HG02798 (cell line): Measurements from ENCODE around the gene RCAN3.
"Not testable (repeated sequence)": the region's sequence is repeated elsewhere in the genome, so short reads cannot be mapped to it uniquely, and the experiment has no call there.

ENCODE experiments used
- ATAC-seq: cut with Tn5 transposase; IDR thresholded peaks from one replicate; pipeline ENCODE4 v1.9.1; 2021; ENCODE audit warnings: mild to moderate bottlenecking; ENCODE audit not compliant: unreplicated experiment, poor library complexity

Gene RCAN3

DNA sequence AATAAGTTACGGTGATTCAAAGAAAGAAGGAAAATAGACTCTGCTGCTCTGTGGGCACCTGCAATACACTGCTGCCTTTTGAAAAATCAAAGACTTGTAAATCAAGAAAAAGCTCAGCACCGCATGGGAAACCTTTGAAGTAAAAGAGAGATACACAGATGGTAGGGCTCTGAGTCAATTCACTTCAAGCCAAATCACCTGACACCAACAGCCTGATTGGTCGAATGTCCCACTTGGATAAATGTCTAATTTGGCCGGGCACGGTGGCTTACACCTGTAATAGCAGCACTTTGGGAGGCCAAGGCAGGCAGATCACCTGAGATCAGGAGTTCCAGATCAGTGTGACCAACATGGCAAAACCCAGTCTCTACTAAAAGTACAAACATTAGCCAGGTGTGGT, 19.2 kb upstream of the RCAN3 start:
- no peak for ATAC-seq

DNA sequence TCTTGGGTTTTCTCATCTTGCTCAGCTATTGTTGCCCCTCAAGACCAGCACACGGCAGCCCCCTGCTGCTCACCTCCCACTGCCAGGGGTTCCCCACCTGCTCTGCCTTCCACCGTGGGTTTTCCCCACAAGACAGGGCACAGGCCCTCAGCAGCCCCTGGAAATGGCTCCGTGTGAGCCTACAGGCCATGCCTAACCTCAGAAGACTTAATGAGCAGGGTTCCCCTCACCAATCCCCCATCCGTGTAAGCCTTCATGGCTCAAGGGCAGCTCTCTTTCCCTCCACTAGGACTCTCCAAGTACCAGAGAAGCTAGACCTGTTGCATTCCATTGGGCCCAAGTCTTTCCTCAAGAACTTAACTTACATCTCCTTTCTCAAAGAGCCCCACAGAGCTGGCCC, 18.4 kb upstream of the RCAN3 start:
- no peak for ATAC-seq

DNA sequence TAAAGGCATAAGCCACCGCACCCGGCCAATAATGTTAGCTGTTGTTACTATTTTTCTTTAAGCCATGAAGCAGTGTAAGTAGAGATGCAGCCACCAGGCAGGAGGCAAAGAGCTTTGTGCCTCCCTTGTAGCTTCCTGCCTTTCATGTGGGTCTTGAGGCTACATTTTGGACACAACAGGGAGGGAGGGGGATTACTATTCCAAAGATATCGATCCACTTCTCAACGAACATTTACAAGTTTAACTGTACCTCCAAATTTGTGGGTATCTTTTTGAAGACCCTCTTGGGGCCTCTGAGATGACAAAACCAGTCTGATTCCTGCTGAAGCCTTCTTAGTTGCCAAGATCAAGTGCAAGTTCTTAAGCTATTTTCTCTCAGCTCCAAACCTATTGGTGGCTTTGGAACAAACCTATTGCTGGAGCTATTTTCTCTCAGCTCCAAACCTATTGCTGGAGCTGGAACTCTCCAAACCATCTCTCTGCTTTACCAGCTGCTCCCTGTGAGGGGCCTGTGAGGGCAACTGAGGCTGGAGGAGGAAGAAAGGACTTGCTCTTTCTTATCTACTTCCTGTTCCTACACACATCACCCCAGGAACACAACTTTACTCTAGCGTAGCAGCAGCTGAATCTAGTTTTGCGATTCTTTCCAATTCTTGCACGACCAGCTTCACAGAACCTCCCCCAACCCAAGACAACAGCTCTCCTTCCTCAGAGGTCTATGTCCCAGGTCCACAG, 16.1 kb upstream of the RCAN3 start:
- no peak for ATAC-seq

DNA sequence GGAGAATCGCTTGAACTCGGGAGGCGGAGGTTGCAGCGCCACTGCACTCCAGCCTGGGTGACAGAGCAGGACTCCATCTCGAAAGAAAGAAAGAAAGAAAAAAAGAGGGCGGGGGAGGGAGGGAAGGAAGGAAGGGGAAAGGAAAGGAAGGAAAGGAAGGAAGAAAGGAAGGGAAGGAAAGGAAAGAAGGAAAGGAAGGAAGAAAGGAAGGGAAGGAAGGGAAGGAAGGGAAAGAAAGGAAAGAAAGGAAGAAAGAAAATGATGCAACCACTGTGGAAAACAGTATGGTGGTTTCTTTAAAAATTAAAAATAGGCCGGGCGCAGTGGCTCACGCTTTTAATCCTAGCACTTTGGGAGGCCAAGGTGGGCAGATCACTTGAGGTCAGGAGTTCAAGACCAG, 15.2 kb upstream of the RCAN3 start:
- no peak for ATAC-seq

DNA sequence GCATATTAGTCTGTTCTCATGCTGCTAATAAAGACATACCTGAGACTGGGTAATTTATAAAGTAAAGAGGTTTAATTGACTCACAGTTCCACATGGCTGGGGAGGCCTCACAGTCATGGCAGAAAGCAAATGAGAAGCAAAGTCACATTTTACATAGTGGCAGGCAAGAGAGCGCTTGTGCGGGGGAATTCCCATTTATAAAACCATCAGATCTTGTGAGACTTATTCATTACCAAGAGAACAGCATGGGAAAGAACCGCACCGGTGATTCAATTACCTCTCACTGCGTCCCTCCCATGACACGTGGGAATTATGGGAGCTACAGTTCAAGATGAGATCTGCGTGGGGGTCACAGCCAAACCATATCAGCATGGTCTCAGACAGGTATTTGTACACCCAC, 14.5 kb upstream of the RCAN3 start:
- not testable (repeated sequence) for ATAC-seq

DNA sequence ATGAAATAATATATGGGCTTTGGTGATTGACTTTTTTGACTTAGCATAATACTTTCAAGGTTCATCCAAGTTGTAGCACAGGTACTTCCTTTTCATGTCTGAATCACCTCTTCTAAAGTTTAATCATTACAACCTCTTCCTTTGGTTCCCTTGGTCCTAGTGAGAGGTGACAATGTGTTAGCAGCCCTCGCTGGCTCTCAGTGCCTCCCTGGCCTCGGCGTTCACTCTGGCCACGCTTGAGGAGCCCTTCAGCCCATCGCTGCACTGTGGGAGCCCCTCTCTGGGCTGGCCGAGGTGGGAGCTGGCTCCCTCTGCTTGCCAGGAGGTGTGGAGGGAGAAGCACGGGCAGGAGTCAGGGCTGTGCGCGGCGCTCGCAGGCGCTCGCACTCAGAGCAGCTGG, 13.0 kb upstream of the RCAN3 start:
- no peak for ATAC-seq

DNA sequence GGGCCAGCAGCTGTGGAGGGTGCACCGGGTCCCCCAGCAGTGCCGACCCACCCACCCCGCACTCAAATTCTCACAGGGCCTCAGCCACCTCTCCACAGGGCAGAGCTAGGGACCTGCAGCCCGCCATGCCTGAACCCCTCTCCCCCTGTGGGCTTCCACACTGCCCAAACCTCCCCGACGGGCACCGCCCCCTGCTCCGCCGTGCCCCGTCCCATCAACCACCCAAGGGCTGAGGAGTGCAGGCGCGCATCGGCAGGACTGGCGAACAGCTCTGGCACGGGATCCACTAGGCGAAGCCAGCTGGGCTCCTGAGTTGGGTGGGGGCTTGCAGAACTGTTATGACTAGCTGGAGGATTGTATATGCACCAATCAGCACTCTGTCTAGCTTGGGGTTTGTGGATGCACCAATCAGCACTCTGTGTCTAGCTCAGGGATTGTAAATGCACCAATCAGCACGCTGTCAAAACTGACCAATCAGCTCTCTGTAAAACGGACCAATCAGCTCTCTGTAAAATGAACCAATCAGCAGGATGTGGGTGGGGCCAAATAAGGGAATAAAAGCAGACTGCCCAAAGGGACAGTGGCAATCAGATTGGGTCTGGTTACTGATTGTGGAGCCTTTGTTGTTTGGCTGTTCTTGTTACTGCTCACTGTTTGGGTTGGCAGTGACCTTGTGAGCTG, 12.4 kb upstream of the RCAN3 start:
- no peak for ATAC-seq

DNA sequence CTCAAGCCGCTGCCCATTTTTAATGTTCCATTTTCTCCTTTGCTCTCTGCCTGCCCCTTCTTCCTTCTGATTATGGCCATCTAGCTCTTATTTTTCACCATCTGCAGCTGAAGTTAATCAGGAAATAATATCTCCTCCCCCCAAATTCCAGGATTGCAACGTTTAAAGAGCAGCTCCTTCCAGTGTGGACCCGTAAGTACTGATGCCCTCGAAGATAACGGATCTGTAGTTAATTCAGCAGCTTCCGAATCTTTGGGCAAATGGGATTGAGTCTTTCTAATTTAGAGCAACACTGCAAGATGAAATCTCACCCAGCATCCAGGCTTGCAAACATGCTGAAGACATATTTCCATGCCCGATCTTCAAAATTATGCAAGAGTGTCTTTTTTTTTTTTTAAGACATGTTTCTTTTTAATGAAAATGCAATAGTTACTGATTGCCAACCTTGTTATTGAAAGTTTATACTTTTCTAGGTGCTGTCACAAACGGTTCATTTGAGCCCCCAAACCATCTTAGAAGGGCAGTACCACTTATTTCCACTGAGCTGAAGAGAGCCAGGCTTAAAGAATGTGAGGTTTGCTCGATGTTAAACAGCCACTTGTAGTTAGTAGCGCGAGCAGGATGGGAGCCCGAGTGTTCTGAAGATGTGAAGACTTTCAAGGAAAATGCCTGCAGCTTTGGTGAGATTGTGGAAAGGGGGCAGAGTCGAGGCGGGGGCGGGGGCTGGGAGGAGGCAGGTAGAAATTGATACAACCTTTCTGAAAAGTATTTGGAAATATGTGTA, 10.9 kb upstream of the RCAN3 start:
- ATAC-seq, result no peak

DNA sequence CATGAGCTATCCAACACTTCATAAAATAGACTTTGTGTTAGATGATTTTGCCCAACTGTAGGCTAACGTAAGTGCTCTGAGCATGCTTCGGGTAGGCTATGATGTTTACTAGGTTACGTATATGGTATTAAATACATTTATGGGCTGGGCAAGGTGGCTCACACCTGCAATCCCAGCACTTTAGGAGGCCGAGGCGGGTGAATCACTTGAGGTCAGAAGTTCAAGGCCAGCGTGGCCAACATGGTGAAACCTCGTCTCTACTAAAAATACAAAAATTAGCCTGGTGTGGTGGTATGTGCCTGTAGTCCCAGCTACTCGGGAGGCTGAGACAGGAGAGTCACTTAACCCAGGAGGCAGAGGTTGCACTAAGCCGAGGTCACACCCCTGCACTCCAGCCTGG, 9.7 kb upstream of the RCAN3 start:
- not testable (repeated sequence) for ATAC-seq

DNA sequence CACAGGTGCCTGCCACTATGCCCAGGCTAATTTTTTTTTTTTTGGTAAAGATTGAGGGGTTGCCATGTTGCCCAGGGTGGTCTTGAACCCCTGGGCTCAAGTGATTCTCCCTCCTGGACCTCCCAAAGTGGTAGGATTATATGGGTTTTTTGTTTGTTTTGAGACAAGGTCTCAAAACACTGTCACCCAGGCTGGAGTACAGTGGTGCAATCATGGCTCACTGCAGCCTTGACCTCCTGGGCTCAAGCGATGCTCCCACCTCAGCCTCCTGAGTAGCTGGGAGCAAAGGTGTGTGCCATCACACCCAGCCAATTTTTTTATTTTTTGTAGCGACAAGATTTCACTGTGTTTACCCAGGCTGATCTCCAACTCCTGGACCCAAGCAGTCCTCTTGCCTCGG, 8.9 kb upstream of the RCAN3 start:
- no peak for ATAC-seq

DNA sequence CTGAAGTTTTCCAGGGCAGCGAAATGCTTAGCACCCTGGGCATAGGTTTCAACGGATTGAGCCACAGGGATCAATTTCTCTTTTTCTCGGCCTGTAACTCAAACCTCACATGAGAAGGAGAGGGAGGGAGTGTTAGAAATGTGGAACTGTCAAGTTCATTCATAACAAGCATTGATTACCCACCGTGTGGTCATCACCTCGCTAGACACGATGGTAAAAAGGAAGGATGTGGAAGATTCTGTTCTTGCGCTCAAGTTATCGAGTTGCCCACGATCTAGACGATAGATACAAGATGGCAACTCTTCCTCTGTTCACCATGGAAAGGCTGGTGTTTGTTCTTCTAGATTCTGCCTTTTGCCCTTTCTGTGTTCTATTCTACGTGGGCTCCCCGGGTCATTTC, 4.0 kb upstream of the RCAN3 start:
- ATAC-seq, result no peak

DNA sequence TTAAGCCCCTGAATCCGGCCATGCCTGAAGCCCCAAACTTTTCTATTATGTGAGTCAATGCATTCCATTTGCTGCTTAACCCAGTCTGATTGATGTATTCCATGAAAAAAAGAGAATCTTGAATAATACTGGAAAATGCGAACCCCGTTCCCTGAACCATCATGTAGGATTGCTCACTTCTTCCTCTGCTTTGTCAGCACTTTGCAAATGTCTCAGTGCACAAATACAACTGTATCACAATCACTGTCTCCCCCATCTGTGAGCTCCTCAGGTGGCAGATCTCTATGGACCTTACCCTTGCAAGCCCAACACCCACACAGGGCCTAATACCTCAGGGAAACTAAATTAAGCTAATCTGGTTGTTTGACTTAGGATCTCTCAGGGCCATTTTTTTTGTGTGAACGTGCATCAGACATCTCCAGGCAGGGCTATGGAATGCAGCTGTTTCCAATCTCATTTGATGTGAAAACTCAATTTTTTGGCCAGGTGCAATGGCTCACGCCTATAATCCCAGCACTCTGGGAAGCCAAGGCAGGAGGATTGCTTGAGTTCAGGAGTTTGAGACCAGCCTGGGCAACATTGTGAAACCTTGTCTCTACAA, 2.1 kb upstream of the RCAN3 start:
- ATAC-seq, result no peak

DNA sequence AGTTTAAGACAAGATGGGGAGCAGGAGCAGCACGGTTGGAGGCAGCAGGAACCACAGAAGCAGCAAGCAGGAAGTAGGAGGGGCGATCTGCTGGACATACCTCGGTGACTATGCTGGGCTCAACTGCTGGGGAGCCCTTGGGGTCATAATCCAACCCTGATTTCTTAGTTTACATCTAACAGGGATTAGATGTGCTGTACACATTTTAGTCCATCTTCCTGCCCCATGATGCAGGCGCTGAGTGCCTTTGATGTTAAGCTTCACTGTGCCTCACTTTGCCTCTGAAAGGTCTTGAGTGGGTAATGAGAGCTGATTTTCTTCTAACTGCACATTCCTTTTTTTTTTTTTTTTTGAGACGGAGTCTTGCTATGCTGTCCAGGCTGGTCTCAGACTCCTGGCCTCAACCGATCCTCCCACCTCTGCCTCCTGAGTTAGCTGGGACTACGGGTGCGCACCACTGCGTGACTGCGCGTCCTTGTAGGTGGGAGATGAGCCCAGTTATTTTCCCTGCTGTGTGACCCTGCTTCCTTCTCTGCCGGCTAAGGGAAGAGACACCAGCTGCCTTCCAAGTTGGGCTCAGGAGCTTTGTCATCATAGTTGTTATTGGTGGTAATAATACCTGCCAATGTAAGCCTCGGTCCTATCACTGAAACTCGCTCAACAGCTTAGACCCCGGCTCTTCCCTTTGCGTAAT, 1.1 kb upstream of the RCAN3 start:
- ATAC-seq, result no peak

DNA sequence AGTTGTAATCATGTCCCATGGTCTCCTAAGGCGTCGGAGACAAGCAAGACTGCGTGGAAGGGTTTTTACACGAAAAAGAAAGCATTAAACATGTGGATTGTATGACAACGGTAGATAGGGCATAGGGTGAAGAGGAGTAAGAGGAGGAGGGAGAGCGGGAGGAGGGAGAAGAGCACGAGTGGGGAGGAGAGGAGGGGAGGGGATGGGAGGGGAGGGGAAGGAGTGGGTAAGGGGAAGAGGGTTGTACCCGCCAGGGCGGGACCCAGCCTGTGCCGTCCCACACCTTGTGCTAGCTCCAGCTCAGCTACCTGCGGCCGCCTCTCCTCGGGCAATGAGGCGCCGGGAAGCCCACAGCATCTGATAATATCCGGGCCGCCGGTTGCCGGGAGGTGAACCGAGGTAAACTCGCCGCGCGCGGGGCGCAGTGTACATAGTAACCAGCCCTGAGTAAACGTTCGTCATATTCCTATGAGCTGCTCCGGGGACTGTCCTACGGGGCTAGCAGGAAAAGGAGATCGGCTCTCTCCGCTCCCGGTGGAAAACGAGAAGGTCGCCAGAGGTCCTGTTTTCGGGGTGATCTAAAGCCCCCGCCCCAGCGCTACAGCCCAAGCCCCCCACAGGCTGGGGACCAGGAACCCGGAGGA, 449 bp upstream of the RCAN3 start:
- ATAC-seq, result peak; percentile 35

DNA sequence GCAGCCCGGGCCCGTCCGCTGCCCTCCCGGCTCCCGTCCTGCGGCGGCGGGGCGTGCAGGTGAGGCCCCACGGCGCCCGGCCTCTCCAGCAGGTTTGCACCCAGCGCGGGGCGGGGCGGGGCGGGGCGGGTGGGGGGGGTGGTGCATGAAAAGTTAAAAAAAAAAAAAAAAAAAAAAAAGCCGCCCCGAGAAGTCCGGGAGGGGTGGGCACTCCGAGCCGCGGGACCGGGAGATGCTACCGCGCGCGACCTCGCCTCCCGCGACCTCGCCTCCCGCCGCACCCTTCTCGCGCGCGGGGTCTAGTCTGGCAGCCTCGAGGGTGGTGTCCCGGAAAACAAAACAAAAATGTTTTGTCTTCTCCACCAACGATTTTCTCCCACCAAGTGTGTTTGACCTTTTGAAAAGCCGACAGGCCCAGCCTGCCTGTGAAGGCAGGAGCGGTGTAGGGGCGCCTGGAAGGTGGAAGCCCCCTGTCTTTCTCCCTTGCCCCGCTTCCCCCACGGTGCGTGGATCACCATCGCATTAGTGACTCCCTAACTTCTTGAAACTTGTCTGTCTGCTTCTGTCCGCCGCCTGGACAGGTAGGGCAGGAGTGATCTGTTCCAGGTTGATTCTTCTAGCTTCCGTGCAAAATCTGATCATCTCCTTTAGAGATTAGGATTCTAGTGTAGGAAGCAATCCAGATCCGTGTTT, 569 bp downstream of the RCAN3 start:
- peak; percentile 16 for ATAC-seq

DNA sequence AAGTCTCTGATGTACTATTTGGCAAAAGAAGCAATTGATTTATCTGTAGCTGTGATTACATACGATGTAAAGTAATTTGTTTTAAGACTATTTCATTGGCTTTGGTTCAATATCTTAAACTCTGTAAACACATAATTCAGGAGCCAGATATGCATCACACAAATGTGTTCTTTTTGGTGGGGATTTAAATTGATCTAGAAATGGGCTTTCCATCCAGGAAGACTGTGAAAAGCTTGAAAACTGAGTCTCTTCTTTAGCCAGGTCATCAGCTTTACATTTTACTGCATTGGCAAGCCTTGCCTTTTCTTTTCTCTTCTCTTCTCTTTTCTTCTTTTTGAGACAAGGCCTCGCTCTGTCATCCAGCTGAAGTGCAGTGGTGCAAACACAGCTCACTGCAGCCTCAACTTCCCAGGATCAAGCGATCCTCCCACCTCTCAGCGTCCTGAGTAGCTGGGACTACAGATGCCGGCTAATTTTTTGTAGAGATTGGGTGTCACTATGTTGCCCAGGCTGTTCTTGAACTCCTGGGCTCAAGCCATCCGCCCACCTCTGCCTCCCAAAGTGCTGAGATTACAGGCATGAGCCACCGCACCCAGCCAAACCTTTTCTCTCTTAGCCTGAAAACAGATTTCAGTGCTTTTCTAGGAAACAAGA, 1.4 kb downstream of the RCAN3 start:
- no peak for ATAC-seq

DNA sequence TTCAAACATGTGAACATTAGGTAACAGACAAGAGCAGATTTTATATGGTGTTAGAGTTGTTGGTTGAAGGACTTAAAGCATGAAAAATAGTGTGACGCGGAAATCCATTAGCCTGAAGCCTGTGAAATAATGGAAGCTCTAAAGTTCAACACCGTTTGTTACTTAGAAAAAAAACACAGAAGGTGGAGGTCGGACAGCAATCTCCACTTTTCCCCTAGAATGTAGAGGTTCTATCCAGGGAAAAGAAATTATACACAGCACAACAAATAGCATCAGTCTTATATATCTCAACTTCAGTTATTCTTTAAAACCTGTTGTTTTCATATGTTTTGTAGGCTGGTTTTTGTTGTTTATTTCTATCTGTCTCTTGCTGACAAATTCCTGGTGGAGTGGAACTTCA, 1.9 kb downstream of the RCAN3 start:
- ATAC-seq, result no peak

DNA sequence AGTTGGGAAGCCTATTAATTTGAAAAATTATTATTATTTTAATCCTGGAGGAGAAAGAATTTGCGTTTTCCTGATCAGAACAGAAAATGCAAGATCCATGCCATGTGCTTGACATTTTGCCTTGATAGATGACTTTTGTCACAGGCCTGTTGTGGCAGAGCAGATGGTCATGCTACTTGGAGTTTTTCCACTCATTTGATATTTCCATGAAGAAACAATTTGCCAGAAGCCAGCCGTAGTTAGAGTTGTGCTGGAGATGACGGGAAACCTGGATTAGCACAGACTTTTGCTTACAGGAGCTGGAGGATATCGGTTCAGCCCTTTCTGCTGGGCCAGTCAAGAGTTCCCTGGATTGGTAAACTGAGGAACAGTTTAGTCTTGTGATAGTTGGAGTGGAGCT, 3.2 kb downstream of the RCAN3 start:
- ATAC-seq, result no peak
